K562 (cell line): ENCODE measurements around the gene SLC2A9. TPM values are rescaled to one million over a fixed set of nuclear protein-coding genes. Genes with fewer than 3 reads are reported as not detected.

ENCODE experiments used
- ATAC-seq: fragments of 200-7000 bp; cut with Tn5 transposase; 3 replicates; pipeline ENCODE4 v1.9.1; 2020; ENCODE audit warnings: moderate library complexity
- BruUV-seq: library from RNA; stranded (reverse); fragments of 400-500 nt; replicated peaks from 2 replicates; lab custom pipeline; 2021; lab: Mats Ljungman, UMichigan
- CTCF ChIA-PET: fragments of 300-600 bp; formaldehyde crosslinking; extraction: SDS; loops from one replicate; lab custom pipeline; 2021; ENCODE audit warnings: low intra/inter-chr PET ratio; lab: Yijun Ruan, JAX
- POLR2A ChIA-PET: fragments of 300-600, 350-650 bp; sonication (Branson Sonifier 250); formaldehyde crosslinking; extraction: SDS; loops from one replicate; lab custom pipeline; 2021; ENCODE audit warnings: antibody characterized with exemption, inconsistent platforms; lab: Yijun Ruan, JAX
- DNase-seq, 4 experiments: peaks; one replicate each; pipeline versions ENCODE4 v3.0.0 to v3.0.0-alpha.2; 2011 to 2018; ENCODE audit warnings: low spot score in 3 of 4, mixed read lengths in 3 of 4; ENCODE audit errors: extremely low read depth in 1 of 4
- FAIRE-seq: peaks from 2 replicates; lab custom pipeline; 2011; peaks lifted over from hg19 to GRCh38; lab: Jason Lieb, UNC
- H2AFZ ChIP-seq: 2 replicates; pipeline ENCODE4 v1.6.0; 2011; ENCODE audit warnings: low read depth, low read length, control low read depth, inconsistent platforms
- H3K27ac ChIP-seq: fragments of 200-600 bp; 3 replicates; pipeline ENCODE4 v1.8.0; 2011; ENCODE audit warnings: low read depth, mild to moderate bottlenecking, control low read depth, inconsistent platforms, low read length, moderate library complexity, mixed read lengths; ENCODE audit errors: extremely low read depth
- H3K27me3 ChIP-seq, 2 experiments: fragments of 300-600 bp in 1 of 2; 2 replicates in 1 of 2; 3 replicates in 1 of 2; pipeline versions ENCODE4 v1.6.0 to v1.8.0; 2011; ENCODE audit warnings: inconsistent platforms in 2 of 2, low read length in 2 of 2, mild to moderate bottlenecking in 1 of 2, mixed read lengths in 1 of 2, moderate library complexity in 1 of 2; ENCODE audit not compliant: control insufficient read depth in 2 of 2, insufficient read depth in 2 of 2
- H3K36me3 ChIP-seq: fragments of 300-600 bp; 3 replicates; pipeline ENCODE4 v1.8.0; 2011; ENCODE audit warnings: mild to moderate bottlenecking, low read length, inconsistent platforms; ENCODE audit not compliant: control insufficient read depth, insufficient read depth
- H3K4me1 ChIP-seq, 2 experiments: fragments of 200-600 bp in 1 of 2; replicated peaks in 1 of 2; 2 replicates in 1 of 2; 3 replicates in 1 of 2; pipeline versions ENCODE4 v1.5.1 to v1.8.0; 2011; ENCODE audit warnings: inconsistent platforms in 2 of 2, low read length in 2 of 2, mild to moderate bottlenecking in 1 of 2, mixed read lengths in 1 of 2, moderate library complexity in 1 of 2; ENCODE audit not compliant: control insufficient read depth in 2 of 2, insufficient read depth in 2 of 2
- H3K4me2 ChIP-seq: 2 replicates; pipeline ENCODE4 v1.6.1; 2011; ENCODE audit warnings: low read length, control low read depth, inconsistent platforms, mixed read lengths; ENCODE audit not compliant: insufficient read depth
- H3K4me3 ChIP-seq: fragments of 200-600 bp; sonication (generic), shearing (Covaris generic); 2 replicates; pipeline ENCODE4 v1.5.1; 2016; ENCODE audit warnings: control low read depth, inconsistent platforms
- H3K79me2 ChIP-seq: fragments of 200-600 bp; 3 replicates; pipeline ENCODE4 v1.8.0; 2011; ENCODE audit warnings: low read length, inconsistent platforms; ENCODE audit not compliant: control insufficient read depth, insufficient read depth
- H3K9ac ChIP-seq, 2 experiments: 2 replicates each; pipeline versions ENCODE4 v1.6.0 to v1.6.1; 2011; ENCODE audit warnings: low read depth in 2 of 2, low read length in 2 of 2, control low read depth in 1 of 2, inconsistent platforms in 1 of 2, mild to moderate bottlenecking in 1 of 2, mixed read lengths in 1 of 2; ENCODE audit not compliant: insufficient read depth in 1 of 2
- H3K9me1 ChIP-seq: one replicate; pipeline ENCODE4 v1.6.0; 2011; ENCODE audit warnings: inconsistent platforms, mild to moderate bottlenecking, low read length, moderate library complexity; ENCODE audit not compliant: control insufficient read depth, insufficient read depth
- H3K9me3 ChIP-seq: replicated peaks from 2 replicates; pipeline ENCODE4 v1.5.1; 2011; ENCODE audit warnings: low read depth, low read length, inconsistent platforms; ENCODE audit not compliant: control insufficient read depth, insufficient read depth
- H4K20me1 ChIP-seq: replicated peaks from 2 replicates; pipeline ENCODE4 v1.6.1; 2011; ENCODE audit warnings: low read length, inconsistent platforms, mixed read lengths; ENCODE audit not compliant: control insufficient read depth, insufficient read depth
- BDP1 ChIP-seq: IDR thresholded peaks from 3 replicates; pipeline ENCODE4 v1.6.1; 2011; ENCODE audit not compliant: insufficient read length, insufficient read depth
- CTBP1 ChIP-seq: fragments of 450-650 bp; IDR thresholded peaks from 2 replicates; pipeline ENCODE4 v1.6.1; 2016; ENCODE audit warnings: borderline replicate concordance
- GTF2A2 ChIP-seq: IDR thresholded peaks from 2 replicates; pipeline ENCODE4 v1.6.1; 2016; ENCODE audit warnings: mild to moderate bottlenecking, missing genetic modification characterization, missing compliant biosample characterization
- NRF1 ChIP-seq, 2 experiments: fragments of 450-650 bp; IDR thresholded peaks in 1 of 2; conservative IDR thresholded peaks in 1 of 2; 2 replicates each; pipeline ENCODE4 v1.6.1; 2014; ENCODE audit warnings: mild to moderate bottlenecking in 2 of 2
- PCBP2 ChIP-seq: fragments of 200-400 bp; formaldehyde crosslinking; IDR thresholded peaks from 2 replicates; pipeline ENCODE4 v1.6.1; 2018; ENCODE audit warnings: low read length, low read depth, mild to moderate bottlenecking, moderate library complexity; ENCODE audit not compliant: poor library complexity, severe bottlenecking
- ZNF217 ChIP-seq: sonication (generic); formaldehyde crosslinking; IDR thresholded peaks from 2 replicates; pipeline ENCODE4 v1.8.0; 2022; ENCODE audit warnings: mild to moderate bottlenecking, missing genetic modification reagents
- ZNF668 ChIP-seq: fragments of 250-450 bp; sonication (Bioruptor Pico); IDR thresholded peaks from 2 replicates; pipeline ENCODE4 v1.8.0; 2022; ENCODE audit warnings: mild to moderate bottlenecking, inconsistent platforms
- WGBS: fragments of 100-300 bp; shearing (Covaris generic); methylation state at CpG from one replicate; pipeline ENCODE4 v1.1.6; 2016; ENCODE audit warnings: low coverage, mixed read lengths; ENCODE audit not compliant: insufficient coverage; ENCODE audit errors: missing lambda C conversion rate; 5-methylcytosine and 5-hydroxymethylcytosine counted together
- in situ Hi-C: fragments of 300-500 bp; cut with MboI; formaldehyde crosslinking; loops from 4 replicates; pipeline ENCODE4 v1.15.0; 2018; ENCODE audit warnings: inconsistent platforms, mixed read lengths
- intact Hi-C: fragments of 100-400 bp; cut with micrococcal nuclease; formaldehyde crosslinking; loops from 2 replicates; pipeline ENCODE4 v1.14.2; 2022
- polyA plus RNA-seq, 8 experiments: library from polyadenylated mRNA; depleted of rRNA in 4 of 8; stranded (reverse) in 5 of 8; unstranded in 3 of 8; fragments of >200 nt; fragmentation: Nextera tagmentation in 2 of 8; fragmentation: Illumina TruSeq in 1 of 8; extraction: Ambion mirVana in 2 of 8; extraction: Trizol in 1 of 8; gene quantifications; 2 replicates each; pipeline versions ENCODE4 v1.2.1 to v1.2.3, GENCODE V29; 2011 to 2014; ENCODE audit warnings: inconsistent platforms in 1 of 8, missing spikeins in 1 of 8
- total RNA-seq, 7 experiments: library from RNA; depleted of rRNA in 6 of 7; stranded (reverse); fragments of >200 nt in 6 of 7; fragmentation: Illumina TruSeq in 2 of 7; extraction: Trizol in 2 of 7; gene quantifications; 2 replicates each; pipeline versions ENCODE4 v1.2.1 to v1.2.3, GENCODE V29; 2011 to 2021; ENCODE audit warnings: low replicate concordance in 1 of 7

SLC2A9 gene
- total and polyA plus RNA-seq, 9 of the 15 experiments (the other 6 are each of a cell fraction or from before 2014, with no cell fraction given), result 0.15 to 1.9 (median 0.76) TPM

DNA sequence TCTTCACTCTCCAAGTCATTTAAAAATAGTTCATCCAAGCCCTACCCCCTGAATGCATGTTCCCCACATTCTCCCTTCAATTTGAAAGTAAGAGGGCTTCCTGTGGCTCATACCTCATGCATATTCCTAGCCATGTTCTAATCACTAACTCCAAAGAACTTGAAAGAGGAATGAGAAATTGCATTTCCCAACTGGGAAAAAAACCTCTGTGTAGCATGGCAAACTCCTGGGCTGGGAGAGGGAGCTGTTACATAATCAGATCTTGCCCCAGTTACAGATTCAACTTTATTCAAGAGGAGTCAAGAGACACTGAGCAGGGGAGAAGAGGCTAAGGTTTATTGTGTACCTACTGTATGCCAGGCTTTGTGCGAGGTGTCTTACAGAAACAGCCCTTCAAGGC lies 90.2 kb downstream of the SLC2A9 start (continued):
- TF ChIP-seq BDP1, result no peak
- TF ChIP-seq, all 486 proteins: peak for 0

DNA sequence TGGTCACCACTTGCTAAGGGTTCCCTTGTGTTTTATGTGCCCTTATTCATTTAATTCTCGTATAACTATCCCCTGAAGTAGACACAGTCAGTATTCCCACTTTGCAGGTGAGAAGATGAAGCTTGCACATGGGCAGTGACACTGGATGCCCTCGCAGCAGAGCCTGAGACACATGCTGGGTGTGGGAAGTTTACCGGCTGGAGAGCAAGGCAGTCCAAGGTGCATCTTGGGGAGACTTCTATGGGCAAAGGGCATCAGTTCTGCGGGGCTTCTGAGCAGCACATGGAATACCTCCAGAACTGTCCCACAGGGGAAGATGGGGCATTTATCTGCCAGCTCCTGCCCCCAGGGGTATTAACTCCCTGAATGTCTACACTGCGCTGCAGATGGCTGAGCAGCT lies 92.2 kb downstream of the SLC2A9 start:
- ChIA-PET CTCF (no interaction called here), POLR2A (no interaction called here)
- Histone ChIP-seq H3K4me2 (no peak overlapping the region), H3K9ac (no peak overlapping the region), H3K9me1 (no peaks in the 10 kb centered on the region), H2AFZ (no peak overlapping the region), H3K9me3 (no peaks in the 10 kb centered on the region), H3K36me3 (no peaks in the 10 kb centered on the region), H3K4me3 (no peak overlapping the region), H3K27me3 (peaks cover 0 to 31% of the 10 kb centered on the region in 2 experiments; a peak in 4 of 5 replicates), H3K79me2 (no peaks in the 10 kb centered on the region), H4K20me1 (0 out of 2 replicates have a peak, but pooled peaks cover 1% of the 10 kb centered on the region), H3K4me1 (no peaks in the 10 kb centered on the region; a peak in 1 of 5 replicates), H3K27ac (no peak overlapping the region)
- no peak for ATAC-seq
- FAIRE-seq, result no peak
- in situ Hi-C loops (no loop called here), intact Hi-C loops (loop anchor here (5.0 to 10.0 kb wide), 2 partner anchors 83 to 224 kb away; no protein-coding TSS in a partner anchor)
- BruUV-seq, result no TSS peak
- DNase-seq, result no peak
- 1% methylated on average over 5 of the region's 5 CpGs for WGBS
- no peak for TF ChIP-seq CTBP1
- 0 out of 4 replicates have a peak, but pooled peaks of 1 of the 2 experiments have one; percentile 15 for TF ChIP-seq NRF1 (conservative IDR thresholded peaks at IDR 0.05 in 1 of 2, IDR thresholded peaks at IDR 0.05 in 1 of 2)
- TF ChIP-seq PCBP2, result no peak
- TF ChIP-seq GTF2A2 (tag), result no peak
- TF ChIP-seq ZNF668, result no peak
- TF ChIP-seq ZNF217, result no peak
